ENCODE data around the gene IL21R. TPM values are rescaled to one million over a fixed set of nuclear protein-coding genes. Genes with fewer than 3 reads are reported as not detected.

Gene IL21R
- total RNA-seq, 1 experiment from 2014 or later = 1.9 TPM

DNA sequence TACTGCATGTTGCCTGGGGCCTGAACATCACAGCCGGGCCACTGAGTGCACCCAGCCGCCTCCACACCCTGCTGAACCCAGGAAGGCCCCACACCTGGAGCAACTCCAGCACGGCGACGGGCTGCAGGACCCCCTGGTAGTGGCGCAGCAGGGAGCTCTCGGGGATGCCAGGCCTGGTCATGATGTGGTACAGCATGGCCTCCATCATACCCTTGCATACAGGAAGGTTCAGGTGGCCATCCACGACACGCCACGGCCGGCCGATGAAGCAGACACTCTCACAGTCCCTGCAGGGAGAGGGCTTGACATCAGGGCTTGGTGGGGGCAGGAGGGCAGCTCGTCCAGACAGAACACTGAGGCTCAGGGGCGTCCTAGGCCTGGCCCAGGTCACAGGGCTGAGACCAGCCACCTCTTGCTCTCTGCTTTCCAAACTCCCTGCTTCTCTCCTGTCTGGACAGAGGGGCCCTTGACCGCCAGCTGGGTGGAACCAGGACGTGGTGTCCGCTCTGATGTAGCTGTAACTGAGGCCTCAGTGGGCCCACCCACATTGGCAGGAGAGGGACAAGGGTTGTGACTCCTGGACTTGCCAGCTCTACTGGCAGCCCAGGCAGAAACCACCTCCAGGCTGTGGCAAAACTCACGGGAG lies 60.3 kb downstream of the IL21R start:
- no peaks in the 10 kb centered on the region for H3K9me3 ChIP-seq (ENCODE audit: low read length)
- no peak overlapping the region for H3K27ac ChIP-seq (ENCODE audit: low read length)
- H2AFZ ChIP-seq (ENCODE audit: low read length) = no peak overlapping the region
- no peaks in the 10 kb centered on the region for H3K4me1 ChIP-seq (ENCODE audit: low read length)
- no peak overlapping the region for H3K4me3 ChIP-seq (ENCODE audit: low read length)
- no peak overlapping the region for H3K4me2 ChIP-seq (ENCODE audit: low read depth, low read length, poor library complexity, severe bottlenecking)
- H3K79me2 ChIP-seq (ENCODE audit: low read length) = no peaks in the 10 kb centered on the region
- peaks cover 15% of the 10 kb centered on the region; the same call in 1 of the 2 replicates for H3K36me3 ChIP-seq (ENCODE audit: insufficient read depth, low read length)
- no peaks in the 10 kb centered on the region for H3K27me3 ChIP-seq (ENCODE audit: low read length)
- no peak overlapping the region for H3K9ac ChIP-seq (ENCODE audit: low read length)
- no peaks in the 10 kb centered on the region for H4K20me1 ChIP-seq (ENCODE audit: insufficient read depth, low read depth, low read length)
- no peak for DNase-seq
- no peaks in the 10 kb centered on the region for H3K9me2 ChIP-seq (replicated peaks; ENCODE audit: insufficient read depth, low read length)

DNA sequence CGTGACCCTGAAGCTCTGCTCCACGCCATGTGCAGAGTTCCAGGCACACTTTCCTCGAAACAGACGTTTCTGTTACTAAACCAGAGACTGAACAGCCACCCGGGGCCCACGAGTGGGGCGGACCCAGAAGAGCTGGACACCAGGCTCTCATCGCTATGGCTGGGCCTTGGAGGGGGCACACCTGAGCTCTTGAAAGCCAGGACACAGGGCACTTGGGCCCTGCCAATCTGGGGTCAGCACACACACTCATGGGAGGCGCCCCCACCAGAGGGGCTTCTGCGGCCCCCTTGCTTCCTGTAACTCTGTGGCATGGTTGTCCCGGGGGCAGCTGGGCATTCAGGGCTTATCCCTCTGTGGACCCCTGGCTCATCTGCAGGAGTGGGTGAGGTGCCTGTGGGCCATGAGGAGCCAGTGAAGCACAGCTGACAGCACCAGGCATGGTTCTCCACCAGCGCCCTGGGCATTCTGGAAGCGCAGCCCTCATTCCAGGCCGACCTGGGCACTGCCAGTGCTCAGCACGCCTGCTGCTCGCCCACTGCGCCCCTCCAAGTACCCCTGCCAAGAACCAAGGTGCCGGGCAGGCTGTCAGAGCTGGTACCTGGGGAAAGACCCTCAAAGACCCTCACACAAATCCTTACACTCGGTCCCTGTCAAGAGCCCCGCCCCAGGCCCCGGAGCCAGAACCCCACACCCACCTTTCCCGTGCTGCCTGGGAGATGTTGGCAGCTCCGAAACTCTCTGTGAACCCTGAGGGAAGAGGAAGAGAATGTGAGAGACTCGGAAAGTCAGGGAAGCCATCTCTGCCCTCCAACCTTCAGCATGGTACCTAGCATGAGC lies 61.1 kb downstream of the IL21R start:
- H3K9me2 ChIP-seq (replicated peaks; ENCODE audit: insufficient read depth, low read length) = no peaks in the 10 kb centered on the region
- H3K9ac ChIP-seq (ENCODE audit: low read length) = no peak overlapping the region
- H3K27ac ChIP-seq (ENCODE audit: low read length) = no peak overlapping the region
- no peaks in the 10 kb centered on the region for H4K20me1 ChIP-seq (ENCODE audit: insufficient read depth, low read depth, low read length)
- H2AFZ ChIP-seq (ENCODE audit: low read length) = no peak overlapping the region
- peaks cover 15% of the 10 kb centered on the region; the same call in 1 of the 2 replicates for H3K36me3 ChIP-seq (ENCODE audit: insufficient read depth, low read length)
- H3K4me1 ChIP-seq (ENCODE audit: low read length) = no peaks in the 10 kb centered on the region
- DNase-seq = no peak
- H3K4me2 ChIP-seq (ENCODE audit: low read depth, low read length, poor library complexity, severe bottlenecking) = no peak overlapping the region
- no peaks in the 10 kb centered on the region for H3K9me3 ChIP-seq (ENCODE audit: low read length)
- H3K4me3 ChIP-seq (ENCODE audit: low read length) = no peak overlapping the region
- no peaks in the 10 kb centered on the region for H3K27me3 ChIP-seq (ENCODE audit: low read length)
- H3K79me2 ChIP-seq (ENCODE audit: low read length) = no peaks in the 10 kb centered on the region

- Histone ChIP-seq H3K36me3 (ENCODE audit: insufficient read depth, low read length) (peaks cover 15% of the 10 kb centered on the region; the same call in 1 of the 2 replicates), H3K4me1 (ENCODE audit: low read length) (no peaks in the 10 kb centered on the region), H3K27ac (ENCODE audit: low read length) (no peak overlapping the region)
These were observed 62.0 kb downstream of the IL21R start for GRCh38 chr16:27463741-27464591.

GRCh38 chr16:27464626-27465482 lies 62.9 kb downstream of the IL21R start:
- Histone ChIP-seq H3K79me2 (ENCODE audit: low read length) (no peaks in the 10 kb centered on the region), H3K4me1 (ENCODE audit: low read length) (no peaks in the 10 kb centered on the region), H3K9me3 (ENCODE audit: low read length) (no peaks in the 10 kb centered on the region), H3K9ac (ENCODE audit: low read length) (no peak overlapping the region), H4K20me1 (ENCODE audit: insufficient read depth, low read depth, low read length) (no peaks in the 10 kb centered on the region), H3K27me3 (ENCODE audit: low read length) (no peaks in the 10 kb centered on the region), H3K4me2 (ENCODE audit: low read depth, low read length, poor library complexity, severe bottlenecking) (no peak overlapping the region), H3K4me3 (ENCODE audit: low read length) (no peak overlapping the region), H2AFZ (ENCODE audit: low read length) (no peak overlapping the region), H3K36me3 (ENCODE audit: insufficient read depth, low read length) (peaks cover 15% of the 10 kb centered on the region; the same call in 1 of the 2 replicates), H3K9me2 (replicated peaks; ENCODE audit: insufficient read depth, low read length) (no peaks in the 10 kb centered on the region), H3K27ac (ENCODE audit: low read length) (no peak overlapping the region)
- DNase-seq = no peak

More at GRCh38 chr16:27463741-27464591, 62.0 kb downstream of the IL21R start:
- Histone ChIP-seq H3K79me2 (ENCODE audit: low read length) (no peaks in the 10 kb centered on the region), H3K4me3 (ENCODE audit: low read length) (no peak overlapping the region), H3K4me2 (ENCODE audit: low read depth, low read length, poor library complexity, severe bottlenecking) (no peak overlapping the region), H4K20me1 (ENCODE audit: insufficient read depth, low read depth, low read length) (no peaks in the 10 kb centered on the region), H3K27me3 (ENCODE audit: low read length) (no peaks in the 10 kb centered on the region), H3K9me2 (replicated peaks; ENCODE audit: insufficient read depth, low read length) (no peaks in the 10 kb centered on the region), H2AFZ (ENCODE audit: low read length) (no peak overlapping the region), H3K9ac (ENCODE audit: low read length) (no peak overlapping the region), H3K9me3 (ENCODE audit: low read length) (no peaks in the 10 kb centered on the region)
- DNase-seq = no peak

GRCh38 chr16:27465483-27465879 lies 63.5 kb downstream of the IL21R start:
- Histone ChIP-seq H4K20me1 (ENCODE audit: insufficient read depth, low read depth, low read length) (no peaks in the 10 kb centered on the region), H3K27me3 (ENCODE audit: low read length) (no peaks in the 10 kb centered on the region), H3K4me3 (ENCODE audit: low read length) (no peak overlapping the region), H3K27ac (ENCODE audit: low read length) (no peak overlapping the region), H3K4me1 (ENCODE audit: low read length) (no peaks in the 10 kb centered on the region), H3K79me2 (ENCODE audit: low read length) (no peaks in the 10 kb centered on the region), H3K36me3 (ENCODE audit: insufficient read depth, low read length) (peaks cover 15% of the 10 kb centered on the region; the same call in 1 of the 2 replicates), H3K4me2 (ENCODE audit: low read depth, low read length, poor library complexity, severe bottlenecking) (no peak overlapping the region), H2AFZ (ENCODE audit: low read length) (no peak overlapping the region), H3K9me2 (replicated peaks; ENCODE audit: insufficient read depth, low read length) (no peaks in the 10 kb centered on the region), H3K9ac (ENCODE audit: low read length) (no peak overlapping the region), H3K9me3 (ENCODE audit: low read length) (no peaks in the 10 kb centered on the region)
- no peak for DNase-seq

DNA sequence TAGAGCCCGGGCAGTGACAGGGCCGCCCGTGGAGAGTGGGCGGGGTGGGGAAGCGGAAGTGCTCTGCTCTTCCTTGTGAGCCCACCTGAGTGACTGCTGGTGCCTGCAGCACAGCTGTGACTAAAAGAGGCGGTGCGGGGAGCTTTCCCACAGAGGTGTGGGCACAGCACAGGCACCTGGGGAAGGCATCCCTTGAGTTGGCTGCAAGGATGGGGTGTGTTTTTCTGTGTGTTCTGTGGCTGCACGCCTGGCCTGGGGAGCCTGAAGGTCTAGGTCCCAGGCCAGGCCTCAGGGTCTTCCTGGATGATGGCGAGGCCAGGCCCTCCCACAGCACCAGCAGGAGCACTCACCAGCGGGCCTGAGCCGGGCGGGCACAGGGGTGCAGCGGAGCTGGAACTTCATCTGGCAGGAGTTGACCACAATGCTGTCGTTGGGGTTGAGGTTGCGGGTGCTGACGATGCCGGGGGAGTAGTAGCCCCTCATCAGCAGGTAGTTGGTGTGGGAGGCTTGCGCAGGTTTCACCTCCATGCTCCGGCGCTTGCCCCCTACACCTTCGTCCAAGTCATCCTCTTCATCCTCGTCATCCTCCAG lies 67.1 kb downstream of the IL21R start:
- no peak for DNase-seq
- H3K36me3 ChIP-seq (ENCODE audit: insufficient read depth, low read length) = peaks cover 15% of the 10 kb centered on the region; the same call in 1 of the 2 replicates

GRCh38 chr16:27470567-27471431 lies 68.8 kb downstream of the IL21R start:
- Histone ChIP-seq H3K27ac (ENCODE audit: low read length) (no peak overlapping the region), H3K36me3 (ENCODE audit: insufficient read depth, low read length) (peaks cover 17% of the 10 kb centered on the region; the same call in 1 of the 2 replicates), H3K9ac (ENCODE audit: low read length) (no peak overlapping the region), H3K4me2 (ENCODE audit: low read depth, low read length, poor library complexity, severe bottlenecking) (no peak overlapping the region), H3K4me1 (ENCODE audit: low read length) (no peaks in the 10 kb centered on the region), H3K9me3 (ENCODE audit: low read length) (no peaks in the 10 kb centered on the region), H4K20me1 (ENCODE audit: insufficient read depth, low read depth, low read length) (no peaks in the 10 kb centered on the region), H3K4me3 (ENCODE audit: low read length) (no peak overlapping the region), H3K79me2 (ENCODE audit: low read length) (no peaks in the 10 kb centered on the region), H3K27me3 (ENCODE audit: low read length) (no peaks in the 10 kb centered on the region), H3K9me2 (replicated peaks; ENCODE audit: insufficient read depth, low read length) (no peaks in the 10 kb centered on the region), H2AFZ (ENCODE audit: low read length) (no peak overlapping the region)
- DNase-seq = no peak

More for the DNA sequence above, 67.1 kb downstream of the IL21R start:
- Histone ChIP-seq H3K27me3 (ENCODE audit: low read length) (no peaks in the 10 kb centered on the region), H3K9ac (ENCODE audit: low read length) (no peak overlapping the region), H2AFZ (ENCODE audit: low read length) (no peak overlapping the region), H3K27ac (ENCODE audit: low read length) (no peak overlapping the region), H3K4me3 (ENCODE audit: low read length) (no peak overlapping the region), H4K20me1 (ENCODE audit: insufficient read depth, low read depth, low read length) (no peaks in the 10 kb centered on the region), H3K9me3 (ENCODE audit: low read length) (no peaks in the 10 kb centered on the region), H3K4me2 (ENCODE audit: low read depth, low read length, poor library complexity, severe bottlenecking) (no peak overlapping the region), H3K9me2 (replicated peaks; ENCODE audit: insufficient read depth, low read length) (no peaks in the 10 kb centered on the region), H3K79me2 (ENCODE audit: low read length) (no peaks in the 10 kb centered on the region), H3K4me1 (ENCODE audit: low read length) (no peaks in the 10 kb centered on the region)

Measured in Karpas-422 (cell line).